Fibroblast of upper back skin (primary cell): ENCODE measurements around the gene WDR53.
"Not testable (repeated sequence)": the region's sequence is repeated elsewhere in the genome, so short reads cannot be mapped to it uniquely, and the experiment has no call there.

ENCODE experiments used
- DNase-seq: peaks from one replicate; pipeline ENCODE4 v3.0.0-alpha.2; 2013

The WDR53 gene

DNA sequence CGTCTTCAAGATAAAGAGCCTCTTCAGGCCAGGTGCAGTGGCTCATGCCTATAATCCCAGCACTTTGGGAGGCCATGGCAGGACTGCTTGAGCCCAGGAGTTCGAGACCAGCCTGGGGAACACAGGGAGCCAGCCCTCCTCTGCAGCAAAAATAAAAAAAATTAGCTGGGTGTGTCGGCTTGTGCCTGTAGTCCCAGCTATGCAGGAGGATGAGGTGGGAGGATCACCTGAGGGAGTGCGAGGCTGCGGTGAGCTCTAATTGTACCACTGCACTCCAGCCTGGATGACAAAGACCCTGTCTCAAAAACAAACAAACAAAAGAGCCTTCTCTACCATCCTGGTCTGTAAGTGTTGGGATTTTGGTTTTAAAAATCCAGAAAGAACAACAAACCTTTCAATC lies 11.1 kb downstream of the WDR53 start:
- DNase-seq = no peak

DNA sequence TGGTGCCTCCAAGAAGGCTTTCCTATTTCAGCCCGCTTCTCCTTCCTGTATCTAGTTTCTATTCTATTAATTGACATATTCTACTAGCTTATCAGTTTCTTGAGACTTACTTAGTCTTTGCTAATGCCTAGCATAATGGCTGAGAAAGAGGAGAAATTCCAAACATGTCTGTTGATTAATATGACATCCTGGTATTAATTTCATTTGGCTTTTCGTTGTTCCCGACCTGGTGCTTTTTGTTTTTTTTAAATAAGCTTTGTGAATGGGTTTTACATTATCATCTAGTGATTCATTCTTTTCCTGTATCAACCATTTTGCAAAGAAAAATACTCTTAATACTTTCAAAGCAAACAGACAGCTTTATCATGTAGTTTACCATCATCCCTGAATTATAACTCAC lies 13.1 kb downstream of the WDR53 start:
- no peak for DNase-seq

DNA sequence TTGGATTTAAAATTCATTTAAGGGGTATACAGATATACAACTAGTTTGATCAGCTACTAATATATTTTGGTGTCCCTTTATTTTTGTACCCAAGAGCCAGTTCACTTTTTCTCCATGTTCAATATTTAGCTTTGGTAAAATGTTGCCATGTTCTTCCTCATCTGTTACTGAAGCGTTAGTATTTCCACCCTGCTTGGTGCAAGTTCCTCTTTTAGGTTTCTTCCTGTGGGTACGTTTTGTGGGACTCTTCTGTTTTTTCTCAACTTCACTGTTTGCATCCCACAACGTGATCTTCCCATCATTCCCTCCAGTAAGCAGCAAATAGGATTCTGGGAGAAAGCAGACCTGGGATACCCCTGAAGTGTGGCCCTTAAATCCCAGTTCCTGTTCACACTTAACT lies 14.1 kb downstream of the WDR53 start:
- no peak for DNase-seq

DNA sequence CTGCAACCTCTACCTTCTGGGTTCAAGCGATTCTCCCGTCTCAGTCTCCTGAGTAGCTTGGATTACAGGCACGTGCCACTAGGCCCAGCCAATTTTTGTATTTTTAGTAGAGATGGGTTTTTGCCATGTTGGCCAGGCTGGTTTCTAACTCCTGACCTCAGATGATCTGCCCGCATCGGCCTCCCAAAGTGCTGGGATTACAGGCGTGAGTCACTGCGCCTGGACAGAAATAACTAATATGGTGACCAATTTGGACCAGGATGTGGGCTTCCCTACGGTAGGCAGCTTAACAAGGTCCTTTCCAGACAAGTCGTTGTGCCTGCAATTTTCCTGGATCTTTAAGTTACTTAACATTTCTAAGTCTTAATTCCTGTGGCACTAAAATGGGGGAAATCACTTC lies 14.8 kb downstream of the WDR53 start:
- no peak for DNase-seq

DNA sequence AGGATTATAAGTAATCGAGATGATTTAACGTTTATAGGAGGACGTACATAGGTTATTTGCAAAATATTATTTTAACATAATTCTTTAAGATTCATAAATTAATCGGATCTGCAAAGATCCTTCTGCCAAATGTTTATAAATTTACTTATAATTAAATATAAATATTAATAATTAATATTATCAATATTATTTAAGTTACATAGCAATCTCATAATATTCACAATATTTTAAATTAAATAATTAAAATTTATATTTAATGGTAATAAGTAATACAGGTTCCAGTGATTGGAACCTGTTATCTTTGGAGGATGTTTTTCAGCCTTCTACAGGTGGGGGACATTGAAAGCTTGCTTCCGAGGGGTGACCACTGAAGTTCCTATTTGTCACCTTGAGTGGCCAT lies 16.1 kb downstream of the WDR53 start:
- DNase-seq = no peak

DNA sequence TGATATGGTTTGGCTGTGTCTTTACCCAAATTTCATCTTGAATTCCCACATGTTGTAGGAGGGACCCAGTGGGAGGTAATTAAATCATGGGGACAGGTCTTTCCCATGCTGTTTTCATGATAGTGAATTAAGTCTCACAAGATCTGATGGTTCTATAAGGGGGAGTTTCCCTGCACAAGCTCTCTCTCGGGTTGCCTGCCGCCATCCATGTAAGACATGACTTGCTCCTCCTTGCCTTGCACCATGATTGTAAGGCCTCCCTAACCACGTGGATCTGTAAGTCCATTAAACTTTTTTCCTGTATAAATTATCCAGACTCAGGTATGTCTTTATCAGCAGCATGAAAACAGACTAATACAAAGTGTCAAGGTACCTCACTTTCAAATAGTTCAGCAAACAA lies 18.2 kb downstream of the WDR53 start:
- DNase-seq = not testable (repeated sequence)

DNA sequence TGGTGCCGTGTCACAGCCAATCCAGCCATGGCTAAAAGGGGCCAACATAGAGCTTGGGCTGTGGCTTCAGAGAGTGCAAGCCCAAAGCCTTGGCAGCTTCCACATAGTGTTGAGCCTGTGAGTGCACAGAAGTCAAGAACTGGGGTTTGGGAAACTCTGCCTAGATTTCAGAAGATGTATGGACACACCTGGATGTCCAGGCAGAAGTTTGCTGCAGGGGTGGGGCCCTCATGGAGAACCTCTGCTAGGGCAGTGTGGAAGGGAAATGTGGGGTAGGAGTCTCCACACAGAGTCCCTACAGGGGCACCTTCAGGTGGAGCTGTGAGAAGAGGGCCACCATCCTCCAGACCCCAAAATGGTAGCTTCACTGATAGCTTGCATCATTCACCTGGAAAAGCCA lies 19.0 kb downstream of the WDR53 start:
- not testable (repeated sequence) for DNase-seq

DNA sequence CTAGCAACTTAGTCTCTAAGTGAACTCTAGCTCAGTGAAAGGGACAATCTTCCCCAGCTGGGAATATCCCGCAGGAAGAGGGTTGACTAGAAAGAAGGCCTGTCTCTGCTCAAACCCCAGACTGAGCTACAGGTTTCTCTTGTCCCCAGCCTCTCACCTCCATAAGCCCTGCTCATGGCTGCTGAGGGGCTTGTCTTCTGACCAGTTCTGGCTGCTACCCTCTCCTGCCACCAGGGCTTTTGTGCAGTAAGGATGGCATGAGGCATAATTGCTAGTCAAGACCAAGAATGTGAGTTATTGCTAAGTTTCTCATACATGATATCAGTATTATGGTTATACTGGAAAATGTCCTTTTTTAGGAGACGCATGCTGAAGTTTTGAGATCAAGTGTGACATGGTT lies 21.3 kb downstream of the WDR53 start:
- no peak for DNase-seq

DNA sequence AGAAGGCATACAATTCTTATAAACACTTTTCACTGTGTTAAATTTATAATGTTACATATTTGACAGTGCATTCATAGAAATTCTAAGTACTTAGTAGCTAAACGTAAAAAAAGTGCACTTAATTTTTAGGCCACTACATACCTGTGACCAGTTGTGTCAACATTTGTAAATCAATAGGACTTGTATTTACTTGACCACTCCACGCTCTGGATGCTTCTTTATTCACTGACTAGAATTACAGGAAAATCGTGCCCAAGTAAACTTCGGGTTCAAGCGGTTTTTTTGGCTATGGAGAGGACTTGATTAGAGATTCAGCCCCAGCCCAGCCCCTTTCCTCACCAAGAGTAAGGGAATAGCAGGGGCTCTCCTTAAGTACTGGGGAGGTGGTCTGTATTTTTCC lies 21.8 kb downstream of the WDR53 start:
- DNase-seq = no peak

DNA sequence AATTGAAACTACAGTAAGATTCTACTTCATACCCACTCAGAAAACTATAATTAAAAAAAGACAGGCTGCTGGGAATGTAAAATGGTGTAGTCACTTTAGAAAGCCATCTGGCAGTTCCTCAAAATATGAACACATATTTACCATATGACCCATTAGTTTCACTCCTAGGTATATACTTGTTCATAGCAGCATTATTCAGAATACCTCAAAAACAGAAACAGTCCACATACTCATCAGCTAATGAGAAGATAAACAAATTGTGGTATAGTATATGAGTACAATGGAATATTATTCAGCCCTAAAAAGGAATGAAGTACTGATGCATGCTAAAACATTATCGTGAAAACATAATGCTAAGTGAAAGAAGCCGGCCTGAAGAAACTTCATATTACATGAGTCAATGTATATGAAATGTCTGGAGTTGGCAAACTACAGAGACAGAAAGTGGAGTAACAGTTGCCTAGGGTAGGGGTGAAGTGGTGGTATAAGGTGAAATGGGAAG lies 23.8 kb downstream of the WDR53 start:
- DNase-seq = no peak

DNA sequence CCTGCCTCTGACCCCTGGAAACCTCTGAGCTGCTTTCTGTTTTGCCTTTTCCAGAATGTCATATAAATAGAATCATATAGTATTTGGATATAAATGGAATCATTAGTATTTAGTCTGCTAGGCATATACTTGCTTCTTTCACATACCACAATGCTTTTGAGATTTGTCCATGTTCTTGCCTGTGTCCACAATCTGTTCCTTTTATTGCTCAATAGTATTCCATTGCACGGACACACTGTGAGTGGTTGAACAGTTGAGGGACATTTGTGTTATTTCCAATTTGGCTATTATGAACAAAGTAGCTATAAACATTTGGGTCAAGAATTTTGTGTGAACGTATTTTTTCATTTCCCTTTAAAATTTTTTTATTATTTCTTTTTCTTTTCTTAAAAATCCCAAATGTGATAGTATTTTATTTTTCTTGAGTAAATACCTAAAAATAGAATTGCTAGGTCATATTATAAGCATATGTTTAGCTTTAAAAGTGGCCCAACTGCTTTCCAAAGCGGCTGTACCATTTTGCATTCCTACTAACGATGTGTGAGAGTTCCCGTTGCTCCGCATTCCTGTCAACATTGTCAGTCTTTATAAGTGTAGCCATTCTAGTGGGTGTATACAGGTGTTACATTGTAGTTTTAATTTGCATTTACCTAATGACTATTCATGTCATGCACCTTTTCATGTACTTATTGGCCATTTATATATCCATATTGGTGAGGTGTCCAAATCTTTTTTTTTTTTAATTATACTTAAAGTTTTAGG lies 26.5 kb downstream of the WDR53 start:
- no peak for DNase-seq

DNA sequence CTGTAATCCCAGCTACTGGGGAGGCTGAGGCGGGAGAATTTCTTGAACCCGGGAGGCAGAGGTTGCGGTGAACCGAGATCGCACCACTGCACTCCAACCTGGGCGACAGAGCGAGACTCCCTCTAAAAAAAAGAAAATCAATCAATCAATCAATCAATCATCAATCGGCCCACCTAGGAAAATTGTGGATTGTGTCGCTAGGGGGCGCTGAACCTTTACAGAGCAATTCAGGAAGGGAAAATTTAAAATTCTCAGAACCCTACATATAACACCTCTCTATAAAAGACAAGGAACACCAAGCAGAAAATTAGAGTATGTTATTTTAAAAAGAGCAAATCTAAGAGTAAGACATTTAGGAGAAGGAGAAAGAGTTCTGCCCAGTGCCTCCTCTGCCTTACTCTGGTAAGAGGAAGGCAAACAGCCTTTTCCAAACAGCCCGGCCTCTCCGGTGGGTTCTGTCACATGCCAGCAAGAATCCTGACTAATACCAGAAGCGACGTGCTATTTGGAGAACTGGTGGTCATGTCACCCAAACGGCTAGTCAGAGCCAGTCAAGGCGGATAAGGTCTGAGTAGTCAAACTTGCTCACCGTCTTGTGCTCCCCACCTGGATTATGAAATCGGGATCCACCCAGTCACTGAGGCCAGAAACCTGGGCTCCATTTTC lies 30.9 kb downstream of the WDR53 start:
- peak; percentile 18 for DNase-seq

DNA sequence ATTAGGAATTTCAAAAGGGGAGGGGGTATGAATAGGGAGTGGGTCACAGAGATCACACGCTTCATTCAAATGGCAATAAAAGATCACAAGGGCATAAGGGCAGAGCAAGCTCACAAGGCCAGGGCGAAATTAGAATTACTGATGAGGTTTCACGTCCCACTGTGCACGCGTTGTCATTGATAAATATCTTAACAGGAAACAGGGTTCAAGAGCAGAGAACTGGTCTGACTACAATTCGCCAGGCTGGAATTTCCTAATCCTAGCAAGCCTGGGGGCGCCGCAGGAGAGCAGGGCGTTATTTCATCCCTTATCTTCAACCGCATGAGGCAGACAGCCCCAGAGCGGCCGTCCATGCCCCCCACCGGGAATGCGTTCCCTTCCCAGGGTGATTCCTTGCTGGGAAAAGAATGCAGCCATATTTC lies 35.1 kb downstream of the WDR53 start:
- peak; percentile 40 for DNase-seq

DNA sequence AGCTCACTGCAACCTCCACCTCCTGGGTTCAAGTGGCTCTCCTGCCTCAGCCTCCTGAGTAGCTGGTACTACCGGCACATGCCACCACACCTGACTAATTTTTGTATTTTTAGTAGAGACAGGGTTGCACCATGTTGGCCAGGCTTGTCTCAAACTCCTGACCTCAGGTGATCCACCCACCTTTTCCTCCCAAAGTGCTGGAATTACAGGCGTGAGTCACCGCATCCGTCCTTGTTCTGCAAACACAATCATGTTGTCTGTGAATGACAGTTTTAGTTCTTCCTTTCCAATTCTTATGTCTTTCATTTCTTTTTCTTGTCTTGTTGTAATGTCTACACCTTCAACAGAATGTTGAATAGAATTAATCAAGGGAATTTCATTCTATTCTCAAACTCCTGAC lies 36.9 kb downstream of the WDR53 start:
- DNase-seq = no peak

DNA sequence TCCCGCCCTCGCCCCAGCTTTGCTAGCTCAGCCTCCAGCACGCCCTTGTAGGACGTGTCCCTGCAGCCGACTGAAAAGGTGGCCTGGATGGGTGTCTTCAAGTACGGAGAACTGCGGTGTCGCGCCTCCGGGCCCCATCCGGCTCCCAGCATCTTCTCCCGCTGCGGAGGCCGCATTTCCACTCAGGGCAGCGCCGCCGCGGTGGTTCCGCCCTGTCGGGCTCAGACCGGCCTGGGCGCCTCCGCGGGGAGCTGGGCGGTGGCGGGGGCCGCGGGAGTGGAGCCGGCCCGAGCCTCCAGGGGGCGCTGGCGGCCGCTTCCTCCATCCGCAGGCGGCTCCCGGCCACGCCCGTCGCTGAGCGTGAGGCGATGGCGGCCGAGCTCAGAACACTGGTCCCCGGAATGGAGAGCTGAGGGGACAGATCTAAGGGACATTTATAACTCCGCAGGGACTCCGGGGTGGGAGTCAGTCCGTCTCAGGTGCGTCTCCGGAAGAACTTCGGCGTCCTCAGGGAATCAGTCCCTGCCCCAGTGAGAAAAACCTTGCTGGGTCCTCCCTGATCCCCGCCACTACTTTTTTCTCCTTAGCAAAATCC lies 39.6 kb downstream of the WDR53 start:
- DNase-seq = peak; percentile 59

DNA sequence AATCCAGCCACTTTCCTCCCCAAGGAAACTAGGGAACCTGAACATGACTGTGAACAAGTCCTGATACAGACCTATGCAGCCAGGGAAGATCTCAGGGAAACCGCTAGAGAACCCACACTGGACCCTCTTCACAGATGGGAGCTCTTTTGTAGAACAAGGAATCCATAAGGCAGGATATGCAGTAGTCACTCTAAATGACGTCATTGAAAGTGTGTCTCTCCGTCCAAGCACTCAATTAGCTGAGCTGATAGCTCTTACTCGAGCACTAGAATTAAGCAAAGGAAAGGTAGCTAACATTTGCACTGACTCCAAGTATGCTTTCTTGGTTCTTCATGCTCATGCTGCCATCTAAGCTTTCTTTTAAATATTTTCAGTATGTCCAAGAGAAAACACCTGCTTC lies 43.2 kb downstream of the WDR53 start:
- no peak for DNase-seq

DNA sequence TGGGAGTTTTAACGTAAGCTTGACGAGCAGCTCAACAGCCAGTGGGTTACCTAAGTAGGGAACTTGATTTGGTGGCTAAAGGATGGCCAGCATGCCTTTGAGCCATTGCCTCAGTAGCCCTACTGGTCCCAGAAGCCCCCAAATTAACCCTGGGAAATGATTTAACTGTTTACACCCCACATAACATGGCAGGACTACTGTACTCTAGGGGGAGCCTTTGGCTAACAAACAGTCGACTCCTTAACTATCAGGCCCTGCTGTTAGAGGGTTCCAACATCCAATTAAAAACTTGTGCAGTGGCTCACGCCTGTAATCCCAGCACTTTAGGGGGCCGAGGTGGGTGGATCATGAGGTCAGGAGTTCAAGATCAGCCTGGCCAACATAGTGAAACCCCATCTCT lies 43.8 kb downstream of the WDR53 start:
- no peak for DNase-seq

DNA sequence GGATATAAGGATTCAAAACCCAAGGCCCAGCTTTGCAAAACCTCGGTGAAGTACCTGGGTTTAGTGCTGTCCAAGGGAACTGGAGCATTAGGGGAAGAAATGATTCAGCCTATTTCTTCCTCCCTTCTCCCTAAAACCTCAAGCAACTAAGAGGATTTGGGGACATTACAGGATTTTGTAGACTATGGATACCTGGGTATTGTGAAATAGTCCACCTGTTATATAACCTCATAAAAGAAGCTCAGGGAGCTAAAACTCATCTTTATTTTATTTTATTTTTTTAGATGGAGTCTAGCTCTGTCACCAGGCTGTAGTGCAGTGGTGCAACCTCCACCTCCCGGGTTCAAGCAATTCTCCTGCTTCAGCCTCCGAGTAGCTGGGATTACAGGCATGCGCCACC lies 44.5 kb downstream of the WDR53 start:
- no peak for DNase-seq

DNA sequence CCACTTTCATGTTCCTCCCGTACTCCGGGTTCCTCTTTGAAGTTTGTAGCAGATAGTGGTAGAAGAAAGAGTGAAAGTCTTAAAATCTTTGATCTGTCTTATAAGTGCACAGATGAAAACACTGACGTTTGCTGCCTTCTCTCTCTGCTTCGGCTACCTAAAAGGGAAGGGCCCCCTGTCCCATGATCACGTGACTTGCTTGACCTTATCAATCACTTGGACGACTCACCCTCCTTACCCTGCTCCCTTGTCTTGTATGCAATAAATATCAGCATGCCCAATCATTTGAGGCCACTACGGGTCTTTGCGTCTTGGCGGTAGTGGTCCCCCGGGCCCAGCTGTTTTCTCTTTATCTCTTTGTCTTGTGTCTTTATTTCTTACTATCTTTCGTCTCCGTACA lies 47.1 kb downstream of the WDR53 start:
- not testable (repeated sequence) for DNase-seq

DNA sequence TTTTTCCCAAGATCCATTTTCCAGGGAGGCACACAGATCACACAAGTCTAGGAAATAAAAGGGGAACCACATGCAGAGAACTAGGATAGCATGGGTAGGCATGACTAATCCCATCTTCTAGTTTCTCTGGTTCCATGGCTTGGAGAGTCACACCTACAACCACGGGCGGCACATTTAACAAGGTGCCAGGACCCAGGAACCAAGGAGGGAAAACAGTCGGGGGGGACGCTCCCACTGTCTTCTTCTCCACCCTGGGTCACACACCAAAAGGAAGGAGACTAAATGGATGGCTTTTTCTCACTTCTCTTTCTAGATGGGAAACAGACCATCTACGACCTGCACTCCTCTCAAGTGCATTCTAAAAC lies 48.7 kb downstream of the WDR53 start:
- no peak for DNase-seq

DNA sequence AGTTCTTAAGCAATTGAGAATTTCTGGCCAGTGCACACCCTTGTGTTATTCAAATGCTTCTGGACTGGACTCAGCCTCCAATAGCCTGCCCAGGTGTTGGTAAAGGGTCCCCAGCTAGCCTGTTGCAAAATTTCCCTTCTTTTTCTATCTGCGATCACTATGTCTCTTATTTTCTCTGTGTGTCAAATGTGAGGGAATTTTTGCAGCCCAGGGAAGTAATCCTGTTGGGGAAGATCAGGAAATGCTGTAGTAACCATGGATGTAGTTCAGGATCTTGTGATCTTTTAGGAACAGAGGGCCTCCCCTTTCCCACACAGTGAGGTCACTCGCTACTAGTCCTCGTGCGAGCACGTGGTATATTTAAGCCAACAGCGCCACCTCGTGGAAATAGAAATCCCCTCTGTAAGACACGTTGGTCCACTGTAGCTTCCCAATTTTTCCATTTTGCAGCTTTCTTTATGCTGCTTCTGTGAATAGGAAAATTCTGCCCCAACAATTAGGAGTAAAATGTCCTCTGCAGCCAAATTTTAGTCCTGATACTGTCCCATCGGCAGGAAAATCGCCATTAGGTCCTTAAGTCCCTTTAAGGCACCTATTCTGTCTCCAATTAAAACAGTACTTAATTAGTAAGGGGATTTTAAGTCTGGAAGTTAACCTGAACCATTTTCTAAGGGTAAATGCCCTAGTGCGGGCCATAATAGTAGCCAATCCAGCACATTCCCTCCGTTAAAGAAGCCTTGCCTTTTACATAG lies 49.2 kb downstream of the WDR53 start:
- peak; percentile 38 for DNase-seq

DNA sequence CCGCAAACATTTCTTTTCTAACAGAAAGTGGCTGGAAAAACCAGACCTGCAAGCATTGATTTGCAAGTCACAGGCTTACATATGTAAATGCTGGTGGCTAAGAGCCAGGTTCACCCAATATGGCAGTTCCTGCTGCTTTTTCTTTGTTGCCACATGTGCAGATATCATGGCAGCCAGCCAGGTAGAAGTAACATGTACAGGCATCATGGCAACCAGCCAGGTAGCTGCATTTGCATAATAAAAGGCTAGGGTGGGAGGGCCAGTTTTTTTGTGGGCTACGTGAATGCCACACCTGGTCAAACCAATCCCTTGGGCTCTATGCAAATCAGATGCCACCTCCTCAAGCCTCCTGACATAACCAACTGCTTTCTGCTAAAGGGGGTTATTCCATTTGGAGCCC lies 50.4 kb downstream of the WDR53 start:
- no peak for DNase-seq

DNA sequence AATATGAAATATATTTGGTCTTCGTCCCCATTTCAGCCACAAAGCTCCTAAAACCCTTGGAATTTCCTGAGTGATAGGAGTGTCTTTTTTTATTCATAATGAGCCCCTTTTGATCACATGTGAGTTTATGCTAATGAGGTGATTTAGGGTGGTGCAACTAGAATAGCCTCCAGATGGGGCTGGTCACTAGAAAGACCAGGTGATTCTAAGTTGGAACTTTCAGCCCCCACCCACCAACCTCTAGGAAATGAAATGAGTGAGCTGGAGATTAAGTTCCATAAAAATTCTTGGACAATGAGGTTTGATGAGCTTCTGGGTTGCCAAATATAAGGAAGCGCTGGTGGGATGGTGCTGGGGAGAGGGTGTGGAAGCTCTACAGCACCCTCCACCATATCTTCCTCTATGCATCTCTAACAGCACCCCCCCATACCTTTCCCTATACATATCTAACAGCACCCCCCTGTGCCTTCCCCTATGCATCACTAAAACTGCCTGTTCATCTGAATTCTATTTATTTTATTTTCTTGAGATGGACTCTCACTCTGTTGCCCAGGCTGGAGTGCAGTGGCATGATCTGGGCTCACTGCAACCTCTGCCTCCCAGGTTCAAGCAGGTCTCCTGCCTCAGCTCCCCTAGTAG lies 51.1 kb downstream of the WDR53 start:
- DNase-seq = no peak
